OCI-LY7 (cell line): ENCODE measurements around the gene GADL1.

Experiments
- CTCF ChIP-seq: fragments of 200-600 bp; sonication (generic); conservative IDR thresholded peaks from 2 replicates; pipeline ENCODE4 v1.5.1; 2014; ENCODE audit warnings: mild to moderate bottlenecking, antibody characterized with exemption, low read length, moderate library complexity, mixed read lengths
- EZH2phosphoT487 ChIP-seq: fragments of 200-600 bp; sonication (generic); IDR thresholded peaks from 2 replicates; pipeline ENCODE4 v1.6.1; 2018; ENCODE audit warnings: low read depth, borderline replicate concordance, mild to moderate bottlenecking, mixed run types, antibody characterized with exemption, low read length, moderate library complexity, mixed read lengths

- no peak for TF ChIP-seq CTCF
- no peak for TF ChIP-seq EZH2phosphoT487
These were observed 83.2 kb downstream of the GADL1 start for GRCh38 chr3:30811151-30811795.
